ENCODE data around the gene CDK11A.
"Not testable (repeated sequence)": the region's sequence is repeated elsewhere in the genome, so short reads cannot be mapped to it uniquely, and the experiment has no call there.

CDK11A gene

DNA sequence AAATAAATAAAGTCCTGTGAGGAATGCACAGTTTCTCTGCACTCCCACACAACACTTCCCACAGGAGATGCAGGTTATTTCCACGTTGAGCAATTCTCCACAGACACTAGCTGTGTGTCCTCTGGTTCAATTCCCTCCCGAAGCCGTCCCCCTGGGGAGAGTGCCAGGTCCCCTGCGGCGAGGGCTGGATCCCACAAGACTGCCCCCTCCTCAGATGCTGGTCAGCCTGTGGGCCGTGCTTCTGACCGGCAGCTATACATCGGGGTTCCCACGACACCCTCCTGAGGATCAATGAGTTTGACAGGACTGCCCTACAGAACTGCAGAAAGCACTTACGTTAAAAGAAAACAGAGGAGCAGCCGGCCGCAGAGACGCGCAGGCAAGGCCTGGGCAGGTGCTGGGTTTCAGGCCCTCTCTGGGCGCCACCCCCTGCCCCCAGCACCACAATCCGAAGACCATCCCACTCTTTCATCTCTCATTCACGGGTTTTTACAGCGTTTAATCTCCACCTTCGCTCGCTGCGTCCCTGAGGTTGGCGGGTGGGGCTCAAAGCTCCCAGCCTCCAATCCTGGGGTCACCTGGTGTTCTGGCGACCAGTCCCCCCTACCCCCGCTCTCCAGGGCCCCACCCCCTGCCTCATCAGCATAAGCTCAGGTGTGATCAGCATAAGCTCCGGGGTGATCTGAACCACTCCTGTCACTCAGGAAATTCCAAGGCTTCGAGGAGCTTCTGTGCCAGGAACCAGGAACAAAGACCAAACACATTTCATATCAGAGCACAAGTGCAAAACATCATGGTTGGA, 40.9 kb downstream of the CDK11A start:
- DNase-seq, result no peak

GRCh38 chr1:1680912-1681273, 43.3 kb downstream of the CDK11A start:
- DNase-seq, result no peak

DNA sequence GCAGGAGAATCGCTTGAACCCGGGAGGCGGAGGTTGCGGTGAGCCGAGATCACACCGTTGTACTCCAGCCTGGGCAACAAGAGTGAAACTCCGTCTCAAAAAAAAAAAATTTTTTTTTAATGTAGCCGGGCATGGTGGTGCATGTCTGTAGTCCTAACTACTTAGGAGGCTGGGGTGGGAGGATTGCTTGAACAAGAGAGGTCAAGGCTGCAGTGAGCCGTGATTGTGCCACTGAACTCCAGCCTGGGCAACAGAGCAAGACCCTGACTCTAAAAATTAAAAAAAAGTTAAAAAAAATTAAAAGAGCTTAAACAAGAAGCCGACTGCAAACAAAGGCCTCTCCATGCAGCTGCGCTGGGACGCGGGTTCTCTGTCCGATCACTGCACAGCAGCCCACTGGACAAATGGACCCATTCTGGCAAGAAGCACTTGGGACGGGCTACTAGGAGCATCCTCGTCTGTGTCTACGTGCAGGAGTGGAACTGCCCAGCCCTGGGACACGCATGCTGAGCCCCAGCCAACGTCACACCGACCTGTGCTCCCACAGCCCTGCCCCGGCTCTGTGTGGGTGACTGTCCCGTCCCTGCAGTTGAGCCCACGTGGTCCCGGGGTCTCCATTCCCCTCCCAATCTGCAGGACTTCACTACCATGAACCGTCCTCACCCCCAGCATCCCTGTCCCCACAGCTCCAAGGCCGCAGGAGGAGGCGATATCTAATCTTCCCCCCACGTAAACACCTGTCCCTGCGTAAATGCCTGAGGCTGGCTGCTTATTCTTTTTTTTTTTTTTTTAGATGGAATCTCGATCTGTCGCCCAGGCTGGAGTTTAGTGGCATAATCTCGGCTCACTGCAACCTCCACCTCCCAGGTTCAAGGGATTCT, 43.9 kb downstream of the CDK11A start:
- DNase-seq, result no peak

DNA sequence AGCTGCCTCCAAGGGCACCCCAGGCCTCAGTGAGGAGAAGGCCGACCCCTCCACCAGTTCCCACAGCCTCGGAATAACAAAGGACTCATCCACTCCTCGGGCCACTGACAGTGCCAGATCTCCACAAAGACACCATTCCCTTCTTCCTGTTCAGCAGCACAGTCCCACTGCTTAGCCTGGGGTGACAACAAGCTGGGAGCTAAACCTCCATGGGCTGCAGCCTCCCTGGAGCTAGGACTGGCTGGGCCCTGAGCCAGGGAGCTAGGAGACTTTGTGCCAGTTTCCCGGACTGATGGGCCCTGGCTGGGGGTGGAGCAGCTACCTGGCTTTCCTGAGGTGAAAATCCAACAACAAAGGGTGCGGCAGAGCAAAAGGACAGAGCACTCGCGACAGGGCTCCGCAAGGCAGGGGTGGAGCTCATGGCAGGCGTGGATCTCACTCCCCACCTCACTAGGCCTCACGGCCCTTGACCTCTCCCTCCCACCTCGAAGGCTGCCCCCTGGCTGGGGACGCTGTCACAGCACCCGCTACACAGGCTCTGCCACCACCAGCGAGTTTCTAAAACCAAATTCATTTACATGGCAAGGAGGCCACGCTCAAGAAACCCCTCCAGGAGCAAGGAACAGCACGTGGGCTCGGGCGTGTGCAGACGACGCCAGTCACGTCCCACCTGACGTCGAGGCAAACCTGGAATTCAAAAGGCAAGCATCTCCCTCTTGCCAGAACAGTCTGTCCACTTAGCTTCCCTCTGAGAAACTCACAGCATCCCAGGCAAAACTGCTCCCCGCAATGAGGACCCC, 45.4 kb downstream of the CDK11A start:
- DNase-seq, result peak; percentile 59

DNA sequence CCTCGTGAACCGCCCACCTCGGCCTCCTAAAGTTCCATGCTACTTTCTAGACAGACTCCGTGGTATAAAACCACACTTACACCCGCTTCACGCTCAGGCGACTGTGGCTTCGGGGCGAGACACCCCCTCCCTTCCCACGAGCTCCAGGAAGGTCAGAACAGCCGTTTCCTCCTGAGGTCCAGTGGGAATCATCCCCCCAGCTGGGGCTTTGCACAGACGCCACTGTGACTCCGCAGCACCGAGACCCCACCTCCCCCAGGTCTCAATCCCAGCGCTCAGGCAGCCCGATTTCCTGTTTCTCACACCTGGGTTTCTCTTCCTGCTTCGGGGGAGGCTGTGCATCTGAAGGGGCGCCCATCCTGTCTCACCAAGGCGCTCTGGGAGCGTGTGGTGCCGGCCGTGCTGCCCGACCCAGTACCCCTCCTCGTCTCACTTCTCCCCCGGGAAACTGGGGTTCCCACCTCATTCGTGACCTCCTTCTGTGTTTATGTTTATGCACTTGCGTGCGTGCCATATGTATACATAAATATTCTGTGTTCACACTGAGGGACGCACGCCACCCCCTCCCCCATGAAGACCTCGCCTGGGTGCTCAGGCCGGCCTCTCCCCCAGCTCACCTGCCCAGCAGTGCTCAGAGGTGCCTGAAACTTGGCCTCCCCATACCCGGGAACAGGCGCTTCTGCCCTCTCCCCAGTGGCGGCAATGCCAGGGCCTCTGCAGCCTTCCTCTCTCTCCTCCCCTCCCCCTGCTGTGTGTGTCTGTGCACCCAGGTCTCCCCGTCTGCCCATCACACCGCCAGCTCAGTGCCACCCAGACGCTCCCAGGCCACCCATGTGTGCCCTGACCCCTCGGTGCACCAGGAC, 46.2 kb downstream of the CDK11A start:
- DNase-seq, result no peak

DNA sequence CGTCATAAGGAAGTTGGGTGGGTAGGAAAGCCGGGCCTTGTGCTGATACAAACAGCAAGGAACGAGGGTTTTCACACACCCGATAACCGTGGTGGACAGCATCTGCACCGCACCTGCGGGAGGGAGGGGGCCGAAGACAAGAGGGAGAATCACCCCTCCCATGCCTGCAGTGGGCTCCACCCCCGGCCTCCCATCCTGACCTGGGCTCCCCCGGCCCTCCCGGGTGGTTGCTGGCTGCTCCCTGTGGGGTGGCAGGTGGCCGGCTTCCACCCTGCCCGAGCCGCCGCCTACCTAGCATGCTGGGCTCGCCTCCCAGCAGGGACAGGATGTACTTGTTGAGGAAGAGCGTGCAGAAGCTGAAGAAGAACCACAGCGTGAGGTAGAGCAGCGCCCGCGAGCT, 48.1 kb downstream of the CDK11A start:
- not testable (repeated sequence) for DNase-seq

DNA sequence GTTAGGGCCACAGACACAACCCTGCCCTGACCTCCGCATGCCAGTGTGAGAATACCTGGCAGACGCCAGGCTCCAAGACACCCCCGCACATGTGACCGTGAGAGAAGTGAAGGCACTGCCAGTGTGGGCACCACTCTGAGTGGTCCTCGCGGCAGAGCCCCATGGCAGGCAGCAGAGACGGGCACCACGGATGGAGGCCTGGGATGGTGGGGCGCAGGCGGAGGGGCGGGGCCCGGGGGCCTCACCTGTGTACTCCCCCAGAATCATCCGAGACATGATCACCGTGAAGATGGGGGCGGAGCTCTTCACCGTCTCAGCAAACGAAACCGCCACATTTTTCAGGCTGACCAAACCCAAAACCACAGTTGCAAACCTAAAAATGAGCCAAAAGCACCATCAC, 48.9 kb downstream of the CDK11A start:
- DNase-seq, result not testable (repeated sequence)

- DNase-seq, result not testable (repeated sequence)
Measured at GRCh38 chr1:1674806-1675205, 49.4 kb downstream of the CDK11A start.

GRCh38 chr1:1672181-1672965, 51.8 kb downstream of the CDK11A start:
- no peak for DNase-seq

GRCh38 chr1:1671365-1672119, 52.6 kb downstream of the CDK11A start:
- no peak for DNase-seq

- DNase-seq, result no peak
Measured at GRCh38 chr1:1670866-1671265, 53.3 kb downstream of the CDK11A start.

- no peak for DNase-seq
Measured at GRCh38 chr1:1669468-1670440, 54.4 kb downstream of the CDK11A start.

- no peak for DNase-seq
Measured at GRCh38 chr1:1666526-1666925, 57.6 kb downstream of the CDK11A start.

GRCh38 chr1:1665815-1666251, 58.3 kb downstream of the CDK11A start:
- DNase-seq, result peak; percentile 45

- DNase-seq, result no peak
Measured at GRCh38 chr1:1664941-1665814, 59.0 kb downstream of the CDK11A start.

DNA sequence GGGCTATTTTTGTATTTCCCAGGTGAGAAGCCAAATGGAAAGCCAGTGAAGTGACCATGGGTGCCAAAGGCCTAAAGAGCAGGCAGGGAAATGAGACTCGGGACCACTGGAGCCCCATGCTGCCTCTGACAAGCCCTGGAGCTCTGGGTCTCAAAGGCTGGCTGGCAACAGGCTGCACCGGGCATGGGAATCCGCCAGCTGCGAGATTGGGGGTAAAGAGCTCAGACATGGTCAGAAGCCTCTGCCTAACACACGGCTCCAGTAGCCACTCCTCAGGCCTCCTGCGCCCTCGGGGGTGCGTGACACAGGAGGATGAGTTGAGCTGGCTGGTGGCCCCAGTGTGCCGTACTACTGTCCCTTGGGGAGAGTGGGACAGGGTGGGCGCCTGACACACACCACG, 59.8 kb downstream of the CDK11A start:
- not testable (repeated sequence) for DNase-seq

GRCh38 chr1:1662830-1663560, 61.2 kb downstream of the CDK11A start:
- DNase-seq, result not testable (repeated sequence)

Data from NCI-H82 (cell line).